Panc1 (cell line): ENCODE data around the gene SKI. TPM values are rescaled to one million over a fixed set of nuclear protein-coding genes. Genes with fewer than 3 reads are reported as not detected.

Experiments used
- ATAC-seq: fragments of 200-7000 bp; cut with Tn5 transposase; 2 replicates; pipeline ENCODE4 v1.9.1; 2020; ENCODE audit warnings: mild to moderate bottlenecking, moderate library complexity
- BruUV-seq: library from RNA; stranded (reverse); fragments of 400-500 nt; replicated peaks from 2 replicates; lab custom pipeline; 2021; lab: Mats Ljungman, UMichigan
- CTCF ChIA-PET: fragments of 300-600 bp; sonication (Branson Sonifier 250); formaldehyde crosslinking; loops from one replicate; lab custom pipeline; 2022; ENCODE audit warnings: antibody characterized with exemption; lab: Charles Lee
- POLR2A ChIA-PET: fragments of 300-600 bp; sonication (Branson Sonifier 250); formaldehyde crosslinking; loops from one replicate; lab custom pipeline; 2022; ENCODE audit warnings: antibody characterized with exemption; lab: Charles Lee
- DNase-seq: peaks from one replicate; pipeline ENCODE4 v3.0.0-alpha.2; 2010; ENCODE audit warnings: low read depth, low spot score
- H3K27ac ChIP-seq: 2 replicates; pipeline ENCODE4 v1.5.1; 2011; ENCODE audit warnings: mild to moderate bottlenecking, low read length, inconsistent platforms
- H3K27me3 ChIP-seq: fragments of 200-500 bp; sonication (Bioruptor generic); 2 replicates; pipeline ENCODE4 v1.6.0; 2014; ENCODE audit warnings: low read length, inconsistent platforms; ENCODE audit not compliant: control insufficient read depth, insufficient read depth
- H3K36me3 ChIP-seq: fragments of 200-500 bp; sonication (Bioruptor generic); 2 replicates; pipeline ENCODE4 v1.5.1; 2014; ENCODE audit warnings: inconsistent platforms, mild to moderate bottlenecking, low read length, moderate library complexity; ENCODE audit not compliant: control insufficient read depth, insufficient read depth
- H3K4me1 ChIP-seq: 2 replicates; pipeline ENCODE4 v1.5.1; 2011; ENCODE audit warnings: inconsistent platforms, mild to moderate bottlenecking, low read length, moderate library complexity; ENCODE audit not compliant: control insufficient read depth, insufficient read depth
- H3K4me3 ChIP-seq, 2 experiments: 2 replicates each; pipeline ENCODE4 v1.5.1; 2011 to 2012; ENCODE audit warnings: low read depth in 2 of 2, low read length in 2 of 2, mild to moderate bottlenecking in 2 of 2, inconsistent platforms in 1 of 2, moderate library complexity in 1 of 2
- H3K9me3 ChIP-seq: fragments of 200-500 bp; sonication (Bioruptor generic); 2 replicates; pipeline ENCODE4 v1.5.1; 2014; ENCODE audit warnings: low read depth, mild to moderate bottlenecking, inconsistent platforms, low read length, moderate library complexity; ENCODE audit not compliant: control insufficient read depth, insufficient read depth
- POLR2AphosphoS5 ChIP-seq: IDR thresholded peaks from 2 replicates; pipeline ENCODE4 v1.6.1; 2012; ENCODE audit warnings: mild to moderate bottlenecking, low read depth, low read length, moderate library complexity
- REST ChIP-seq, 2 experiments: IDR thresholded peaks; 2 replicates each; pipeline ENCODE4 v1.6.1; 2011 to 2012; ENCODE audit warnings: low read depth in 2 of 2, control low read depth in 1 of 2, low read length in 1 of 2, mild to moderate bottlenecking in 1 of 2, moderate library complexity in 1 of 2; ENCODE audit not compliant: insufficient read depth in 1 of 2
- SIN3A ChIP-seq: IDR thresholded peaks from 2 replicates; pipeline ENCODE4 v1.6.1; 2012; ENCODE audit warnings: low read depth, mild to moderate bottlenecking, low read length, moderate library complexity, borderline replicate concordance; ENCODE audit not compliant: insufficient read depth
- TCF7L2 ChIP-seq: IDR thresholded peaks from 2 replicates; pipeline ENCODE4 v1.6.1; 2011; ENCODE audit warnings: mild to moderate bottlenecking, low read depth, low read length, inconsistent platforms
- in situ Hi-C: cut with HindIII; loops from 2 replicates; pipeline ENCODE4 v1.10.0; 2016; ENCODE audit warnings: low sequenced_read_pairs, low pct_unique_long_range_greater_than_20kb
- intact Hi-C: fragments of 100-400 bp; cut with micrococcal nuclease; formaldehyde crosslinking; loops from one replicate; pipeline ENCODE4 v1.10.0; 2022; ENCODE audit not compliant: unreplicated experiment
- total RNA-seq: library from RNA; stranded (reverse); gene quantifications from one replicate; pipeline ENCODE4 v1.2.1, GENCODE V29; 2021; ENCODE audit not compliant: unreplicated experiment
- TF ChIP-seq, protein P1 (sequence below): fragments of 450-650 bp; IDR thresholded peaks from 2 replicates; pipeline ENCODE4 v1.5.1; 2017; ENCODE audit warnings: mild to moderate bottlenecking

The SKI gene
- total RNA-seq, 1 experiment from 2014 or later = 63.2 TPM

- intact Hi-C loops (no loop called here), in situ Hi-C loops (no loop called here)
- DNase-seq (no peak), ATAC-seq (no peak)
- no peaks in the 10 kb centered on the region for H3K9me3 ChIP-seq
- no peaks in the 10 kb centered on the region for H3K36me3 ChIP-seq
- ChIA-PET CTCF (no interaction called here), POLR2A (no interaction called here)
- no peak overlapping the region for H3K27ac ChIP-seq
- BruUV-seq = no TSS peak
- TF ChIP-seq TCF7L2 (no peak), SIN3A (no peak), REST (IDR thresholded peaks at IDR 0.05; ENCODE audit: insufficient read depth in 1 of 2, low read depth in 2 of 2, low read length in 1 of 2) (no peak), POLR2AphosphoS5 (no peak)
- no peaks in the 10 kb centered on the region for H3K27me3 ChIP-seq
- peaks cover 18% of the 10 kb centered on the region for H3K4me1 ChIP-seq
- H3K4me3 ChIP-seq = no peak overlapping the region
Observed at GRCh38 chr1:2289607-2290006, 61.5 kb downstream of the SKI start.

GRCh38 chr1:2290171-2290578, 62.1 kb downstream of the SKI start:
- Histone ChIP-seq H3K4me3 (no peak overlapping the region), H3K9me3 (no peaks in the 10 kb centered on the region), H3K4me1 (peaks cover 18% of the 10 kb centered on the region), H3K27me3 (no peaks in the 10 kb centered on the region), H3K27ac (no peak overlapping the region), H3K36me3 (no peaks in the 10 kb centered on the region)
- no TSS peak for BruUV-seq
- POLR2A ChIA-PET = no interaction called here
- intact Hi-C loops = no loop called here
- DNase-seq = no peak
- TF ChIP-seq, protein P1, sequence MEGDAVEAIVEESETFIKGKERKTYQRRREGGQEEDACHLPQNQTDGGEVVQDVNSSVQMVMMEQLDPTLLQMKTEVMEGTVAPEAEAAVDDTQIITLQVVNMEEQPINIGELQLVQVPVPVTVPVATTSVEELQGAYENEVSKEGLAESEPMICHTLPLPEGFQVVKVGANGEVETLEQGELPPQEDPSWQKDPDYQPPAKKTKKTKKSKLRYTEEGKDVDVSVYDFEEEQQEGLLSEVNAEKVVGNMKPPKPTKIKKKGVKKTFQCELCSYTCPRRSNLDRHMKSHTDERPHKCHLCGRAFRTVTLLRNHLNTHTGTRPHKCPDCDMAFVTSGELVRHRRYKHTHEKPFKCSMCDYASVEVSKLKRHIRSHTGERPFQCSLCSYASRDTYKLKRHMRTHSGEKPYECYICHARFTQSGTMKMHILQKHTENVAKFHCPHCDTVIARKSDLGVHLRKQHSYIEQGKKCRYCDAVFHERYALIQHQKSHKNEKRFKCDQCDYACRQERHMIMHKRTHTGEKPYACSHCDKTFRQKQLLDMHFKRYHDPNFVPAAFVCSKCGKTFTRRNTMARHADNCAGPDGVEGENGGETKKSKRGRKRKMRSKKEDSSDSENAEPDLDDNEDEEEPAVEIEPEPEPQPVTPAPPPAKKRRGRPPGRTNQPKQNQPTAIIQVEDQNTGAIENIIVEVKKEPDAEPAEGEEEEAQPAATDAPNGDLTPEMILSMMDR = no peak
- TF ChIP-seq TCF7L2 = no peak
- TF ChIP-seq REST (IDR thresholded peaks at IDR 0.05; ENCODE audit: insufficient read depth in 1 of 2, low read depth in 2 of 2, low read length in 1 of 2) = no peak
- TF ChIP-seq SIN3A = no peak
- TF ChIP-seq POLR2AphosphoS5 = no peak
- CTCF ChIA-PET = no interaction called here
- in situ Hi-C loops = no loop called here
- ATAC-seq = peak; percentile 29
